GM13977 (cell line): ENCODE data around the gene CFAP97D1.

ENCODE experiments used
- DNase-seq: peaks from one replicate; pipeline ENCODE4 v3.0.0; 2012; ENCODE audit warnings: low spot score
- in situ Hi-C: fragments of 300-500 bp; cut with MboI; formaldehyde crosslinking; loops from one replicate; pipeline ENCODE4 v1.12.0; 2022; ENCODE audit warnings: low sequenced_read_pairs, low pct_unique_long_range_greater_than_20kb, mixed read lengths, inconsistent platforms; ENCODE audit not compliant: unreplicated experiment
- TF ChIP-seq, protein P1 (sequence below): IDR thresholded peaks from 2 replicates; pipeline ENCODE4 v1.5.1; 2012; ENCODE audit warnings: mild to moderate bottlenecking, control low read depth; ENCODE audit not compliant: insufficient read depth; ENCODE audit errors: extremely low read depth, missing control alignments

The CFAP97D1 gene

GRCh38 chr17:43779145-43780125, 800 bp upstream of the CFAP97D1 start:
- TF ChIP-seq, protein P1, sequence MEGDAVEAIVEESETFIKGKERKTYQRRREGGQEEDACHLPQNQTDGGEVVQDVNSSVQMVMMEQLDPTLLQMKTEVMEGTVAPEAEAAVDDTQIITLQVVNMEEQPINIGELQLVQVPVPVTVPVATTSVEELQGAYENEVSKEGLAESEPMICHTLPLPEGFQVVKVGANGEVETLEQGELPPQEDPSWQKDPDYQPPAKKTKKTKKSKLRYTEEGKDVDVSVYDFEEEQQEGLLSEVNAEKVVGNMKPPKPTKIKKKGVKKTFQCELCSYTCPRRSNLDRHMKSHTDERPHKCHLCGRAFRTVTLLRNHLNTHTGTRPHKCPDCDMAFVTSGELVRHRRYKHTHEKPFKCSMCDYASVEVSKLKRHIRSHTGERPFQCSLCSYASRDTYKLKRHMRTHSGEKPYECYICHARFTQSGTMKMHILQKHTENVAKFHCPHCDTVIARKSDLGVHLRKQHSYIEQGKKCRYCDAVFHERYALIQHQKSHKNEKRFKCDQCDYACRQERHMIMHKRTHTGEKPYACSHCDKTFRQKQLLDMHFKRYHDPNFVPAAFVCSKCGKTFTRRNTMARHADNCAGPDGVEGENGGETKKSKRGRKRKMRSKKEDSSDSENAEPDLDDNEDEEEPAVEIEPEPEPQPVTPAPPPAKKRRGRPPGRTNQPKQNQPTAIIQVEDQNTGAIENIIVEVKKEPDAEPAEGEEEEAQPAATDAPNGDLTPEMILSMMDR, result no peak
- in situ Hi-C loops, result no loop called here
- no peak for DNase-seq

DNA sequence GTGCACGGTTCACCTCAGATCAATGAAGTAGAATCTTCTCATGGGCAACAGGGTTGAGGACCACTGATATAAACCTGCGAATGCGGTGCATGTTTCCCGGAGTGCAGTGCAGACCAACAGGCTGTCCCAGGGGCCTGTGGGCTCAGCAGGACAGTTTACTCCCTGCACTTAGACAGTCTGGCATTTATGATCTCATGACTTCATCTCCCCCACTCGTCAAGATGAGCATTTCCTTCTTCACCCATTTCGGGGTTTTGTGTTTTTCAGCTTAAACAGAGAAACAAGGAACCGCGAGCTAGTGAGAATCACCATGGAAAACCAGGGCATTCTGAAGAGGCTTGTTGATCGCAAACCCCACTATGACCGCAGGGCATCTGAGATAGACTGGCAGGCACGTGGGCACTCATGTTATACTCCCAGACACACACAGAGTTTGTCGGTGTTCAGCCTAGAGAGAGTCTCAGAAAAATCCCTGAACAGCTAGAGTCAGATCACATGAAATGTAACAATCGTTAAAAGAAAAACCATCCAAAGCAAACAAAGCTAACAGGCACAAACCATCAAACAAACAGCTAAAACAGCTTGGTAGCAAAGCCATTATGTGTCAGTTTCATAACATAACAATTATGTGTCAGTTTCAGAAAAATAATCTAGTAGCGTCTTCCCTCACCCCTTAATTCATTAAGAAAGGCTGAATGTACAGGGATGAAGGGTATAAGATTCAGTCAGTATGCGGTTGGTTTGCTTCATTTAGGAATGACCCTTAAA, 2.9 kb downstream of the CFAP97D1 start:
- in situ Hi-C loops, result no loop called here

DNA sequence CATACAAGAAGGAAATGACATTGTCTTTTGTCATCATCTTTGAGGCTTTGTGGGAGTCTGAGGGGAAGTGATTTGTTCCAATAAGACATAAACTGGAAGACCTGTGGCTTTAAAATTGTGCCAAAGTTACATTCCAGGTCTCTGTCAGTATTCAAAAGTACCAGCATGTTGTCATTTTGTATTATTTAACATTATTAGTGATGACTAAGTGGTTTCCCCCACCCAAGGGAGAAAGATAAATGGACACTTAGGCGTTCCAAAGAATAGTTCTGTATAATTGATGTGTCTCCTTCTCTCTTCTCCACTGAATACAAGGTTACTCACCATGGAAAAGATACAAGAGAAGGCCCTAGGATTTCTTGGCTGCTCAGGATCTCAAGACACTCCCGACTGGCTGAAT, 3.8 kb downstream of the CFAP97D1 start:
- no peak for DNase-seq
- in situ Hi-C loops, result no loop called here

More for the DNA sequence above, 2.9 kb downstream of the CFAP97D1 start:
- TF ChIP-seq, protein P1, result no peak
- DNase-seq, result no peak

GRCh38 chr17:43784628-43785101, 4.4 kb downstream of the CFAP97D1 start:
- no peak for DNase-seq
- TF ChIP-seq, protein P1, result no peak
- in situ Hi-C loops, result no loop called here

More for the DNA sequence above, 3.8 kb downstream of the CFAP97D1 start:
- TF ChIP-seq, protein P1, result no peak

DNA sequence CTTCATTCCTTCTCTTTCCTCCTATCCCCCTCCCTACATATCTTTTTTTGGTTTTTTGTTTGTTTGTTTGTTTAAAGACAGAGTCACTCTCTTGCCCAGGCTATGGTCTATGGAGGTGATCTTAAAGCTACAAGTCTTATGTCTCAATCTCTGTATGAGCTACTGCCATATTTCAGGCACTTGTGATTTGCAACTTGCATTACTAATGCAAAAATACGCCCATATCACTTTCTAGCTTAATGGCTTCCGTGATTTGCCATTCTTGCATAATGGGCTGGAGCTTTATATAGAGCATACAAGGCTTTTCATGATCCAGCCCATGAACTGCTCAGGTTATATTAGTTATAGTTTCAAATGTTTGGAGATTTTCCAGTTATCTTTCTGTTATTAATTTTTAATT, 7.5 kb downstream of the CFAP97D1 start:
- DNase-seq, result no peak
- TF ChIP-seq, protein P1, result no peak
- in situ Hi-C loops, result no loop called here

DNA sequence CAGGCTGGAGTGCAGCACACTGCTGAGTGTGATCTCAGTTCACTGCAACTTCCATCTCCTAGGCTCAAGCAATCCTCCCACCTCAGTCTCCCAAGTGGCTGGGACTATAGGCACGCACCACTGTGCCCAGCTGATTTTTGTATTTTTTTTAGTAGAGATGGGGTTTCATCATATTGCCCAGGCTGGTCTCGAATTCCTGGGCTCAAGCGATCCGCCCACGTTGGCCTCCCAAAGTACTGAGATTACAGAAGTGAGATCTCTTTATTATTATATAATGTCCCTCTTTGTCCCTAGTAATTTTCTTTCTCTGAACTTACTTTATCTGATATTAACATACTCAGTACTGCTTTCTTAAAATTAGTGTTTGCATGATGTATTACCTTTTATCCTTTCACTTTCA, 8.3 kb downstream of the CFAP97D1 start:
- in situ Hi-C loops, result no loop called here
- TF ChIP-seq, protein P1, result no peak
- no peak for DNase-seq
